Fibroblast of lung (primary cell): Measurements from ENCODE around the gene PPP1R1A.

Experiments used
- CTCF ChIP-seq, 2 donors: IDR thresholded peaks in 1 of 2; conservative IDR thresholded peaks in 1 of 2; 1 replicate in 1 of 2; 2 replicates in 1 of 2; pipeline ENCODE4 v1.5.1; 2011 to 2012; ENCODE audit warnings: low read length in 2 of 2, control low read depth in 1 of 2, inconsistent platforms in 1 of 2, low read depth in 1 of 2, mild to moderate bottlenecking in 1 of 2
- EZH2 ChIP-seq: IDR thresholded peaks from 2 replicates; pipeline ENCODE4 v1.5.1; 2012; ENCODE audit warnings: low read length, control low read depth, mild to moderate bottlenecking; ENCODE audit errors: missing control alignments

GRCh38 chr12:54578778-54579177 lies 9.7 kb downstream of the PPP1R1A start:
- no peak for TF ChIP-seq CTCF (conservative IDR thresholded peaks at IDR 0.05 in 1 of 2, IDR thresholded peaks at IDR 0.05 in 1 of 2; ENCODE audit: low read depth in 1 of 2, low read length in 2 of 2)
- no peak for TF ChIP-seq EZH2
